NT2/D1 (cell line): ENCODE data around the gene MOV10L1.

ENCODE experiments used
- SUZ12 ChIP-seq: IDR thresholded peaks from 2 replicates; pipeline ENCODE4 v1.6.1; 2011; ENCODE audit not compliant: insufficient read length, insufficient read depth; ENCODE audit errors: extremely low read depth
- ZNF274 ChIP-seq: IDR thresholded peaks from 2 replicates; pipeline ENCODE4 v1.6.1; 2011; ENCODE audit warnings: mild to moderate bottlenecking, low read depth, low read length

- TF ChIP-seq ZNF274 (no peak), SUZ12 (no peak)
Measured at GRCh38 chr22:50144005-50144614, 54.3 kb downstream of the MOV10L1 start.
